ENCODE data around the gene ADAMTS14. TPM values are rescaled to one million over a fixed set of nuclear protein-coding genes. Genes with fewer than 3 reads are reported as not detected.
"Not testable (repeated sequence)": the region's sequence is repeated elsewhere in the genome, so short reads cannot be mapped to it uniquely, and the experiment has no call there.

The ADAMTS14 gene
- total RNA-seq, 1 experiment from 2014 or later: 0.02 TPM

DNA sequence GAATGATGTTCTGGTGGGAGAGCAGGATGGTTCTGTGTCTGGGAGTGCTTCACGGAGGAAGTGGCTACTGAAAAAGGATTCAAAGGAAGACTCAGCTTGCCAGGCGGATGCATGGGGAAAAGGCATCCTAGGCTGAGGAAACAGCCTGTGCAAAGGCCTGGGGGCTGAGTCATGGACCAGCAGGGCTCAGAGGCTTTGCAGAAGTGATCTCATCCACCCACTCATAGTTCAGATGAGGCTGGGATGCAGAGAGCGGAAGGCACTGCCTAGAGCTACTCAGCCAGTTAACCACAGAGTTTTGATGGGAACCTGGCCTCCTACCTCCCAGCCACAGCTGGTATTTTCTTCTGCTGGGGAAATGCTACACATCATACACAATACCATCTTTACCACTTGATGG is 15.8 kb upstream of the ADAMTS14 start:
- DNase-seq (ENCODE audit: extremely low read depth, low read depth): no peak

DNA sequence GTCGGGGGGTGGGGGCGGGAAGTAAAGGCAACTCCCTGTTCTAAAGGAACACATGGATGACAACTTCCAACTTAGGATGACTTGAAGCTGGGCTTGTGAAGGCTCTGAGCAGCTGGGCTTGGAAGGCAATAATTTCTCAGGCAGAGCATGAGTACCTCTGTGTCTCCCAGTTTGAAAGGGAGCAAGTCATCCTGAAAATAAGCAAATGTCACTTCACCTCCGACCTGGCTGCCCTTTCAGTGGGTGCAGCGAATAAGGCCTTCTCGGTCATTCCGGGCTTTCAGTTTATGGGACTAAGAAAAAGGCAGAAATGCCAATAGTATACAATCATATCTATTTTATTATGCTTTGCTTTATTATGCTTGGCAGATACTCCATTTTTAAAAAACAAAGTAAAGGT is 15.3 kb upstream of the ADAMTS14 start:
- no peak for DNase-seq (ENCODE audit: extremely low read depth, low read depth)

DNA sequence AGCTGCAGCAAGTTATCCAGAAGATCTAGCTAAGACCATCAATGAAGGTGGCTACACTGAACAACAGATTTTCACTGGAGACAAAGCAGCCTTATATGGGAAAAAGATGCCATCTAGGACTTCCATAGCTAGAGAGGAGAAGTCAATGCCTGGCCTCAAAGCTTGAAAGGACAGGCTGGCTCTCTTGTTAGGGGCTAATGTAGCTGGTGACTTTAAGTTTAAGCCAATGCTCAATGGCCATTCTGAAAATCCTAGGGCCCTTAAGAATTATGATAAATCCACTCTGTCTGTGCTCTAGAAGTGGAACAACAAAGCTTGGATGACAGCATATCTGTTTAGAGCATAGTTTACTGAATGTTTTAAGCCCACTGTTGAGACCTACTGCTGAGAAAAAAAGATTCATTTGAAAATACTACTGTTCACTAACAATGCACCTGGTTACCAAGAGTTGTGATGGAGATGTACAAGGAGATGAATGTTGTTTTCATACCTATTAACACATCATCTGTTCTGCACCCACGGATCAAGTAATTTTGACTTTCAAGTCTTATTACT is 13.6 kb upstream of the ADAMTS14 start:
- DNase-seq (ENCODE audit: extremely low read depth, low read depth): no peak

DNA sequence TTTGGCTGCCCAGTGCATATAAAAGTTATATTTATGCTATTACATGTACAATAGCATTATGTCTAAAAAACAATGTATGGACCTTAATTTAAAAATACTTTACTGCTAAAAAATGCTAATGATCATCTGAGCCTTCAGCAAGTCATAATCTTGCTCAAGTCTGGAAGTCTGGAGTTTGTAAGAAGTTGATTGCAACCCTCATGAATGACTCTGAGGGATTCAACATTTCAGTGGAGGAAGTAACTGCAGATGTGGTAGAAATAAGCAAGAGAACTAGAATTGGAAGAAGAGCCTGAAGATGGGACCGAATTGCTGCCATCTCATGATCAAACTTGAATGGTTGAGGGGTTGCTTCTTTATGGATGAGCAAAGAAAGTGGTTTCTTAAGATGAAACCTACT is 13.0 kb upstream of the ADAMTS14 start:
- DNase-seq (ENCODE audit: extremely low read depth, low read depth): no peak

DNA sequence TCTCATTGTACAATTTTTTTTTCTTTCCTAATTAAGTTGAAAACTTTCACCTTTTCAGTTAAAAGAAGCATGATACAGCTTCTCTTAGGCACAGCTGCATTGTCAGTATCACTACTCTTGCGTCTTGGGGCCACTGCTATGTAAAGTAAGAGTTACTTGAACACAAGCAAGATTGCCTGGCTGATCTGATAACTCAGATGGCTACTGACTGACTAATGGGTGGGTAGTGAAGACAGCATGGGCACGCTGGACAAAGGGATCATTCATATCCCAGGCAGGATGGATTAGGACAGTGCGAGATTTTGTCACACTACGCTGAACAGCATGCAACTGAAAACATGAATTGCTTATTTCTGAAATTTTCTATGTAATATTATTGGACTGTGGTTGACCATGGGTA is 11.6 kb upstream of the ADAMTS14 start:
- DNase-seq (ENCODE audit: extremely low read depth, low read depth): no peak

DNA sequence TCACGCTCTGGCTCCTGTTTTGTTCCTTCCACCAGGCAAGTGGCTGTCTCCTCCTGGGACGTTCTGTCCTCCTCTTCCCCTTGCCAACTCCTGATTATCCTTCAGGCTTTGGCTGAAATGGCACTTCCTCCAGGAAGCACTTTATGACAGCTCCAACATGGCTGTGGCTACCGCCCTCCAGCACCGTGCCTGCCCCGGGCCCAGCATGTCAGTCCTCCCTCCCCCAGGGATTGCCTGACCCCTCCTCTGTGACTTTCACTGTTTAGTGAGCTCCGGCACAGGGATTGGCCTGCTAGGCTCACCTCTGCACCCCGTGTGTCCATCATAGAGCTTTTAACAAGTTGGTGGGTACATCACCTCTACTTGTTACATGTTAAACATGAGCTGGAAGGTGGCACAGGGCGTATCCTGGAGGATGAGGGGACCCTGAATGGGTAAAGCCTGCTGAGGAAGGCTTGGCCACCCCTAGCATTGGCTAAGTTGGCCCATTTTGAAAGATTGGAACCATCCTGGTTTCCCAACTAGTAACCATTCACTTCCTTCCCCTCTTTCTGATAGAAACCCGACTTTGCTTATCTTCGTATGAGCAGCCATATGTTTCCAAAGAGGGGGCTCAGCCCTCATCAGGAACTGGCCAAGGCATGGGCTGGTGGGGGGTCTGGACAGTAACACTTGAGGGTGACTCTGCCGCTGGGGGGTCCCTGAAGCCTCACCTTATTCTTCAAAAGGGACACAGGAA is 10.5 kb upstream of the ADAMTS14 start:
- DNase-seq (ENCODE audit: extremely low read depth, low read depth): no peak

DNA sequence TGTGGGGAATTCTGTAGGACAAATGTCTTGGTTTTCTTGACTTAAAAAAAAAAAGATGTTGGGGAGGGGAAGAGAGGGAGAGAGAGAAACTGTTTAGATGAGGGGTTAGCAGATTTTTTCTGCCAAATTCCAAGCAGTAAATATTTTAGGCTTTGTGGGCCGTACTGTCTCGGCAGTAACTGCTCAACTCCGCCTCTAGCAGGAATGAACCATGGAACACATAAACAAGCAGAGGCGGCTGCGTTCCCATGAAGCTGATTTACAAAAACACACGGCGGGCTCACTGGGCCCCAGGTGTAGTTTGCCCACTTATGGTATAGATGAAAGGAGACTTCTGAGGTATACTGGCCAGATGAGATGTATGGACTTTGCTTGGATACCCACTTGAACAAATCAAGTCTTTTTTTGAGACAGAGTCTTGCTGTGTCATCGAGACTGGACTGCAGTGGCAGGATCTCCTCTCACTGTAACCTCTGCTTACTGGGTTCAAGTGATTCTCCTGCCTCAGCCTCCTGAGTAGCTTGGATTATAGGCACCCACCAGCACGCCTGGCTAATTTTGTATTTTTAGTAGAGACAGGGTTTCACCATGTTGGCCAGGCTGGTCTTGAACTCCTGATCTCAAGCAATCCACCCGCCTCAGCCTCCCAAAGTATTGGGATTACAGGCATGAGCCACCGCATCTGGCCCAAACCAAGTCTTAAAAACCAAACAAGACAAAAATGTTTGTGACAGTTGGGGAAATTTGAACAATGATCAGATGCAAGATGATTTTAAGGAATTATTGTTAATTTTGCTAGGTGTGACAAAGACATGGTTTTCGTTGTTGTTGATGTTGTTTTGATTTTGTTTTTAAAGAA is 9.7 kb upstream of the ADAMTS14 start:
- no peak for DNase-seq (ENCODE audit: extremely low read depth, low read depth)

DNA sequence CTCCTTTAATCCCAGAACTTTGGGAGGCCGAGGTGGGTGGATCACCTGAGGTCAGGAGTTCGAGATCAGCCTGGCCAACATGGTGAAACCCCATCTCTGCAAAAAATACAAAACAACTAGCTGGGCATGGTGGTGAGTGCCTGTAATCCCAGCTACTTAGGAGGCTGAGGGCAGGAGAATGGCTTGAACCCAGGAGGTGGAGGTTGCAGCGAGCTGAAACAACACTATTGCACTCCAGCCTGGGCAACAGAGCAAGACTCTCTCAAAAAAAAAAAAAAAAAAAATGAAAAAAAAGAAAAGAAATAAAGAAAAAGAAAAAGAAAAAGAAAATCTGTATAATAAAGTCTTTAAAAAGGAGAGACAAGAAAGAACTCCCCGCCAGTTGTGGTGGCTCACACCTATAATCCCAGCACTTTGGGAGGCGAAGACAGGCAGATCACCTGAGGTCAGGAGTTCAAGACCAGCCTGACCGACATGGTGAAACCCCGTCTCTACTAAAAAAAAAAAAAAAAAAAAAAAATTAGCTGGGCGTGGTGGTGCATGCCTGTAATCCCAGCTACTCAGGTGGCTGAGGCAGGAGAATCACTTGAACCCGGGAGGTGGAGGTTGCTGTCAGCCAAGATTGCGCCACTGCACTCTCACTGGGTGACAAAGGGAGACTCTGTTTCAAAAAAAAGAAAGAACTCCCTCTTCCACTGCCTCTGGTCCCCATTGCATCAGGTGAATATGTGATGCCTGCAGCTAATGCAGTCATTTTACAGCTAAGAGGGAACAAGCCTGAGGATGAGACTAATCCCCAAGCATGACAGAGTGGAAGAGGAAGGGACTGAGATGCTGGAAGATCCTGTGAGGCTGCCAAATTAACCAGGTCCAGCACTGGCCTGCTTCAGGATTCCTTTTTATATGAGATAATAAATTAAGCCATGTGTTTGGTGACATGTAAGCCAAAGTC is 8.6 kb upstream of the ADAMTS14 start:
- not testable (repeated sequence) for DNase-seq (ENCODE audit: extremely low read depth, low read depth)

DNA sequence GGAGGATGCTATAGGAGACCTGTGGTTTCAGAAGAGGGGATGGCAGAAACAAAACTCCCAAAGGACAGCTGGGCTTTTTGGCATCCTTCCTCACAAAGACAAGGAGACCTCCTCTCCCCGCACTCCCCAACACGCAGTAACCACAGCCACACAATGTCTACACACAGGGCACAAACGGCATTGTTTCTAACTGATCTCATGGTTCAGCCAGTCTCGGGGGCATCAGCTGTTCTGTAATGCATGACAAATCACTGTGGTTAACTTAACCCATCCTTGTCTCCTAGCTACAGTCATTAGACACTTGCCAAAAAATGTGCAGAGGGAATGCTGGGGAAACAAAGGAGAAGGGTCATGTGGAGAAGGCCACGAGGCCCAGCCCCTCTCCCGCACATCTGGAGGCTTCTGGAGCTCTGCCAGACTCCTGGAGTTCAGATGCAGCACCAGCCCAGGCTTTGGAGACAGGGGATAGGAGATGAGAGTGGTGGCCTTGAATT is 7.6 kb upstream of the ADAMTS14 start:
- no peak for DNase-seq (ENCODE audit: extremely low read depth, low read depth)

DNA sequence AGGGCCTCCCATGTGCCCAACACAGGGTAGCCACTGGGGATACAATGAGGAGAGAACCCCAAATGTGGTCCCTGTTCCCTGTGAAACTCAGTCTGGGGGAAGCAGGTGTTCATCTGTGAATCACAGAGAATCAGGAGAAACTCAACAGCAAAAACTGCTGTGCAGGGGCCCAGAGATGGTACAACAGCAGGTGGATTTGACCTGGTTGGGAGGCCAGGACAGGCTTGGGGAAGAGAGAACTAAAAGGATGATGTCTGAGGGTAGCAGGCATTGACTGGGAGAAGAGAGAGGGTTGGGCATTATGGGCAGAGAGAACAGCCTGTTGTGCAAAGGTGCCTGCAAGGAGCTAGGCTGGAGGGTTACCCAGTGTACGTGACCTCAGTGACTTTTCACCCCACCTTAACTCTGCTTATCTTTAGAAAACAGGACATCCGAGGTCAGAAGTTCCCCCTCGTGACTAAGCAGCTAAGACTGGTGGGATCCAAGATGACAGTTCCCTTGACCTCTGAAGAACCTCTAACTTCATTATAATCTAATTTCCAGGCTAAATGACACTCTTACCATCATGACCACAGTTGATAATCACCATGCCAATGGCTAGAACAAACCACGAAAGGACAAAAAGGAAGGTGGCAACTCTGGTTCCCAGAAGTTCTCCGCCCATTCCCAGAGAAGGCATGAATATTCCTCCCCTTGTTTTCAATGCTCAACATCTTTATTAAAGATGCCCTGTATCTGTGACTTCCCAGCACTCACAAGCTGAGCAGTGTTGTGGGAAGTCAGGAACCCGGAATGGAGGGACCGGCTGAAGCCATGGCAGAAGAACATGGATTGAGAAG is 5.1 kb upstream of the ADAMTS14 start:
- no peak for DNase-seq (ENCODE audit: extremely low read depth, low read depth)

DNA sequence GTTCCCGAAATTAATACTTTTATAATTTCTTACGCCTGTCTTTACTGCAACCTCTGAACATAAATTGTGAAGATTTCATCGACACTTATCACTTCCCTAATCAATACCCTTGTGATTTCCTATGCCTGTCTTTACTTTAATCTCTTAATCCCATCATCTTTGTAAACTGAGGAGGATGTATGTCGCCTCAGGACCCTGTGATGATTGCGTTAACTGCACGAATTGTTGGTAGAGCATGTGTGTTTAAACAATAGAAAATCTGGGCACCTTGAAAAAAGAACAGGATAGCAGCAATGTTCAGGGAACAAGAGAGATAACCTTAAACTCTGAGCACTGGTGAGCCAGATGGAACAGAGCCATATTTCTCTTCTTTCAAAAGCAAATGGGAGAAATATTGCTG is 4.5 kb upstream of the ADAMTS14 start:
- not testable (repeated sequence) for DNase-seq (ENCODE audit: extremely low read depth, low read depth)

DNA sequence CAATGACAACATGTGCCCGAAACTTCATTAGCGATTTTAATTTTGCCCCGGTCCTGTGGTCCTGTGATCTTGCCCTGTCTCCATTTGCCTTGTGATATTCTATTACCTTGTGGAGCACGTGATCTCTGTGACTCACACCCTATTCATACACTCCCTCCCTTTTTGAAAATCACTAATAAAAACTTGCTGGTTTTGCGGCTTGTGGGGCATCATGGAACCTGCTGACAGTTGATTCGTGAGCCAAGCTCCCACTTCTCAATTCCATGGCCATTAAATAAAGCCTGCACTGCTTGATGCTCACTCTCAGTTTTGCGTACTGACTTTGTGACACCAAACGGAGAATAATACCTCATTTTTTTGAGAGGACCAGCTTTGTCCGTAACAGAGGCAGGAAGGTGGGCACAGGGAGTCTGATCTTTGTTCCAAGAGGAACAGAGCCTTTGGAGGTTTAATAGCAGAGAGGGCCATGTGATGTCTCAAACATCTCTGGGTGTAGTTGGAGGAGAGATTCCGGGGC is 3.8 kb upstream of the ADAMTS14 start:
- no peak for DNase-seq (ENCODE audit: extremely low read depth, low read depth)

DNA sequence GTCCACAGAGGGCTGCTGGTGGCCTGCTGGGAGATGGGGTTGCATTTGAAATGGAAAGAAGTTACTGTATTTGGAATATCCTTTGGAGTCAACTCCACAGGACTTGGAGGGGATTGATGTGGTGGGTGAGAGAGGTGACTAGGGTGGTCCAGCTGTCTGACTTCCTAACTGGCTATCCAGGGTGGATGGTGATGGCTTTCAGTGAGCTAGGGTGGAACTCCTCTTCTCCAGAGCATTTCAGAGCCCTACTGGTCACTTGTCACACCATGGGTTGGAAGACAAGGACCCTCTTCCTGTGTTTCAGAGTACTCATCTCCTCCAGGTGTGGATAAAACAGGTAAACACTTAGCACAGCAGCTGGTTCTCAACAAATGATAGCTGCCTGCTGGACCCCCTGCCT is 3.3 kb upstream of the ADAMTS14 start:
- no peak for DNase-seq (ENCODE audit: extremely low read depth, low read depth)

DNA sequence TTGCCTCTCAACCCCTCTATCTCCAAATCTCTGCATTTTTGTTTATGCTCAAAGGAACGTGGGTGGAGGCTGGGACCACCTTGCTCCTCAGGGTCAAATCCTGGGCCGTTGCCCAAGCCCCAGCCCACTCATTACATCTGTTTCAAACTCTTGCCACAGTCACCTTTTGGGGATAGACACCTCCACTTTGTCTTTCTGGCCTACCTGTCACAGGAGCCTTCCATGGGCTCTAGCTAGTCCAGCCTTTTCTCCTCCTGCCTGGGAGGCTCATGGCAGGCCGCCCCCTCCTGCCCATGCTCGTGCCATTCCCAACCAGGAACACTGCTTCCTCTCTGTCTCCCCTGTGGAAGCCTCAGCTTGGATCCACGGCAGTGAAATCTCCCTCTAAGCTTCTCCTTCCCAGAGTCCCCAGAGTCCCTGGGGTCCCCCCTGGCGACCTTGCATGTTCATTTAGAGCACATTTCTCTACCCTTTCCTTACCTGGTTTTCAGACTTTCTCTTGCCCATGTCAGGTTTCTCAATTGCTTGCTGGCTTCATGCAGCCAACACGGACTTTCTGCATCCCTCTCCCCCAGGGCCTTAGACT is 2.5 kb upstream of the ADAMTS14 start:
- DNase-seq (ENCODE audit: extremely low read depth, low read depth): no peak

DNA sequence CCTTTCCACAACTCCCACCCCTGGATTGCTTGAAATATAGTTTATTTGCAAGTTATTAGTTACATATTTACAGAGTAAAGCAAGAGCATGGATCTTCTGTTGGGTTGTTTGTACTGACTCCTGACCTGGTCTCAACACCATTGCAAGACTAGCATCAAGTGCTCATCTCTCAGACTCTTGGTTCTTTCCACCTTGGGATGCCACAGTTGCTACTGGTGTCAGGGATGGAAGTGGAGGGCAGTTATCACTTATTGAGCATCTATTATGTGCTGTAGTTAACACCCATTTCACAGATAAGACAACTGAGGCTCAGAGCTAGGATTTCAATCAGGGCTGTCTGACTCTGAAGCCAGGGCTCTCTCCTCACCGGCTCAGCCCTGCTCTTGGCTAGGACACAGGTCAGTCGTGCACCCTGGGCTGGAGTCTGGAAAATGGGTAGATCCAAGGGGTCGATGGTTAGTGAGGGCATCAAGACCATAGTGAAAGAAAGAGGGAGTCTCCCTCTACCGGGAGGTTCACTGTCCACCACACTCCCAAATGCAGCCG is 614 bp upstream of the ADAMTS14 start:
- no peak for DNase-seq (ENCODE audit: extremely low read depth, low read depth)

DNA sequence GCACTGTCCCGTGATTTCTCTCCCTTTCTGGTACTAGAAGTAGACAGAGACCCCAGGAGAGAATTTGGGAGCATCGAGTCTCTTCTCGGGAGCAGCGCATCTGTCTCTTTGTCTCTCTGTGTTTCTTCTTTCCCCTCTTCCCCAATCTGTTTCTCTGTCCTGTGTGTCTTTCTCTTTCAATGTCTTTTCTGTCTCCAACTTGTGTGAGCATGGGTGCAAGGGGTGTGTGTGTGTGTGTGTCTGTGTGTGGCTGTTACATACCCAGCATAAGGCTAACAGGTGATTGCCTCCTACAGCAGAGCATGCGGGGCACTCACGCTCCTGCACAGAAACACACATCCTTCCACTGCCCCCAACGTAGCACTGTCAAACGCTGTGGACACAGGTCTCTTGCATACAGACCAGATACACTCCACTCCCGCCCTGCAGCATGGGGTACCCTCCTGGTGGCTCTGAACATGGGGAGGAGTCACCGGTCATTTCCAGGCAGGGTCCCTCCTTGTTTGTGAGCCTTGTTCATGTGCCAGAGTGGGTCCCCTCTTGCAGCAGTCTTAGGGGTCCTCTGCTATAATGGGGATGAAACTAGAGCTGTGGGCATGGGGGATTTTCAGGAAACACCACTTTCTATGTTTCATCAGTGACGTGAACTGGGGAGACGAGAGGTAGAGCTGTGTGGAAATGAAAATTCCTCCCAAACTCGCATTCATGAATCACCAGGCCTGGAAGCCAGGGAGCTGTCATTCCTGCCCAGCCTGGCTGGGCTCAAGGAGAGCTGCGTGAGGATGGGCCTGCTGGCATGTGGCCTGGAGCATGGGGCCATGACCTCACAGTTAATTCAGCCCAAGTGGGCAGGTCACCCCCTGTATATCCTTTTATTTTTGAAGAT is 980 bp downstream of the ADAMTS14 start:
- DNase-seq (ENCODE audit: extremely low read depth, low read depth): no peak

DNA sequence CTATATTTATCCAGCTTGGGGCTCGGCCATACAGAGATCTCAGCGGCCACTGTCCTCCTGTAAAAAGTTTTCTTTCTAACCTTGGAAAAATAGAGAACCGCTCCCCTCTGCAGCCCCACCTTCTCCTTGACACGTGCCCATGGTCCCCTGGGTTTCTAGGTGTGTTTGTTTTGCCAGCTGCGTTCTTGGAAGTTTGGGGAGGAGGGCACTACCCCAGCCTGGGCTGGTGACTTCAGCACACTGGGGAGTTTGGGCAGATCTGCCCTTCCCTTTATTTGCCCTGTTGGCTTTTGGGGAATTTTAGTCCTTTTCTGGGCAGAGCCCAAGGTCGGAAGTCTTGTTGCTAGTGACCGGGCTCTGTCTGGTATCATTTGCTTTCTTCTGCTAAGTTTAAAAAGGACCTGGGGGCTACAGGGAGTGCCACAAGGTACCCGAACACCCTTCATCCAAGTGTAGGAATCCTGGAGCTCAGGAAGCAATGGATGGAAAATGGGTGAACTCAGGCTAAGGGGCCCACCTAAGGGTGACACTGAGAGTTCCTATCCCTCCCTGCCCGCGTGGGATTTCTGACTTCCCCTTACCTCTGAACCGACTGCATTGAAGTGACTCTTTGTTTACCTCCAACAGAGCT is 1.7 kb downstream of the ADAMTS14 start:
- no peak for DNase-seq (ENCODE audit: extremely low read depth, low read depth)
